ENCODE measurements around the gene DAPL1.
"Not testable (repeated sequence)": the region's sequence is repeated elsewhere in the genome, so short reads cannot be mapped to it uniquely, and the experiment has no call there.

Gene DAPL1

GRCh38 chr2:158823486-158824237 is 28.5 kb downstream of the DAPL1 start:
- DNase-seq = no peak

GRCh38 chr2:158825021-158825420 is 29.9 kb downstream of the DAPL1 start:
- DNase-seq = no peak

GRCh38 chr2:158826965-158827364 is 31.8 kb downstream of the DAPL1 start:
- no peak for DNase-seq

- DNase-seq = no peak
These were observed 33.5 kb downstream of the DAPL1 start for GRCh38 chr2:158828378-158829164.

- no peak for DNase-seq
These were observed 34.0 kb downstream of the DAPL1 start for GRCh38 chr2:158829167-158829566.

- DNase-seq = no peak
These were observed 35.1 kb downstream of the DAPL1 start for GRCh38 chr2:158830201-158830600.

GRCh38 chr2:158835431-158835830 is 40.3 kb downstream of the DAPL1 start:
- no peak for DNase-seq

GRCh38 chr2:158837645-158838044 is 42.5 kb downstream of the DAPL1 start:
- no peak for DNase-seq

GRCh38 chr2:158841850-158842249 is 46.7 kb downstream of the DAPL1 start:
- DNase-seq = no peak

- no peak for DNase-seq
These were observed 50.3 kb downstream of the DAPL1 start for GRCh38 chr2:158845444-158845843.

GRCh38 chr2:158845859-158846258 is 50.7 kb downstream of the DAPL1 start:
- no peak for DNase-seq

GRCh38 chr2:158847526-158847925 is 52.4 kb downstream of the DAPL1 start:
- DNase-seq = not testable (repeated sequence)

- not testable (repeated sequence) for DNase-seq
These were observed 53.2 kb downstream of the DAPL1 start for GRCh38 chr2:158848031-158848970.

- not testable (repeated sequence) for DNase-seq
These were observed 65.1 kb downstream of the DAPL1 start for GRCh38 chr2:158860179-158860578.

GRCh38 chr2:158861626-158862025 is 66.5 kb downstream of the DAPL1 start:
- not testable (repeated sequence) for DNase-seq

GRCh38 chr2:158865469-158865868 is 70.4 kb downstream of the DAPL1 start:
- not testable (repeated sequence) for DNase-seq
